PC-9 (cell line): ENCODE measurements around the gene TMEM119.

ENCODE experiments used
- CTCF ChIP-seq: fragments of 200-600 bp; sonication (generic); conservative IDR thresholded peaks from 2 replicates; pipeline ENCODE4 v1.6.1; 2017; ENCODE audit warnings: mixed run types, antibody characterized with exemption, mild to moderate bottlenecking, moderate library complexity
- EZH2 ChIP-seq: fragments of 200-600 bp; sonication (generic); IDR thresholded peaks from 2 replicates; pipeline ENCODE4 v1.8.0; 2017; ENCODE audit warnings: antibody characterized with exemption, low read depth

GRCh38 chr12:108609537-108610335, 11.9 kb upstream of the TMEM119 start:
- TF ChIP-seq CTCF = no peak
- no peak for TF ChIP-seq EZH2
